ENCODE data around the gene CAP2.

The CAP2 gene

DNA sequence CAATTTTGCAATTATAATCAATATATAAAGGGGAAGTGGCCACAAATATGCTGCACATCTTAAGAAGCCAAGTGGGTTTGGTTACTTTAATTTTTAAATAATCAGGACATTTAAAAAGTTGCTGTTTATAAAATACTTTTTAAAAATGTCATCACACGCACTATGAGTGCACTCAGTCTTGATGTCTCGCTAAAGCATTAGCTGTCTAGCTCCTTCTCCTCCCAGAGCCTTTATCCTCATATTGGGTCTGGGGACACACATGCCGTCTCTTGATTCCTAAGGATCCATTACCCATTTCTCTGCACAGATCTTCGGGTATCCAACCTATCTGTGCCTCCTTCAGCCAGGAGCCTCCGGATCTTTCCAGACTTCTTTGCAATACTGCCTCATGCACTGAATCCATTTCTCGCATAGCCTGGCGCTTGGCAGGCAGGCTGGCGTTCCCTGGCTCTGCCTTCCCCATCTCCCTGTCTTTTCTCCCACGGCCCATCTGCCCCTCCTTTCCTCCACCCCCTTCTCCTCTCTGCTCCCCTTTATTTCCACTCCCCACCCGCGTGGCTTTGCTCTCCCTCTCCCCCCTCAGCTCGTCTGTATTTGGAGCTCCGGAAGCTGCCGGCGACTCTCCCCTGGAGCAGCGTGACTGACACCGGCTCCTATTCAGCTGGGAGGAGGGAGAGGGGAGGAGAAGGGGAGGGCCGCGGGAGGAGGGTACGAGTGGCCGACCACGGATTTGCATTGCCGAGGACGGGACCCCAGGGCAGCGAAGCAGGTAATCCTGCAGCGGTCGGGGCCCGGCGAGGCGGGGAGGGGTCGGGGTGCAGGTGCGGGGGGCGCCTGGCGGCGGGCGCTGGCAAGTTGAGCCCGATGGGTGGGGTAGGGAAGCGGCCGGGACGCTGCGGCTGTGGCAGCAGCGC, at the start of gene CAP2:
TSS of gene CAP2 (plus strand) at position 618 of the 914 bp plus-strand sequence. CDS start 27,961 bp downstream, outside the sequence.
- H3K4me3 ChIP-seq (ENCODE audit: low read depth, low read length) = peak within 1 kb of the TSS; percentile 74
- TF ChIP-seq CTCF (IDR thresholded peaks at IDR 0.05; ENCODE audit: low read depth, low read length) = no peak

DNA sequence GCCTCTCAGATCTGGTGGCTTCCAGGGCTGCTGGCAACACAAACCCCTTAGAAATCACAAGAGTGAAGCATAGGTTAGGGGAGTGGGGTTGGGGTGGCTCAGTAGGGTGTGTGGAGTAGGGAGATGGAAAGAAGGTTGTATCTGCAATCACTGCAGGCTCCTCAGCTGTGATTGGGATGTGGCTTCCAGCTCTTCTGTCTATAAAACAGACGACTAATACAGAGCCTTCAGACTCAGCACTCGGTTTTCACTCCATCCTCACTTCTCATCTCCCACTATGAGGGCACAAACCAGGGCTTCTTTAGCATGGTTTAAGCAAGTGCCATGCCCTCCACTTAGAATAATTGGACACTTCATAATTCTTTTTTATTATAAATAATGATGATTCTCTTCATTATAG, 46.4 kb upstream of the CAP2 start:
- no peak for TF ChIP-seq CTCF (IDR thresholded peaks at IDR 0.05; ENCODE audit: low read depth, low read length)
- H3K4me3 ChIP-seq (ENCODE audit: low read depth, low read length) = no peak overlapping the region

DNA sequence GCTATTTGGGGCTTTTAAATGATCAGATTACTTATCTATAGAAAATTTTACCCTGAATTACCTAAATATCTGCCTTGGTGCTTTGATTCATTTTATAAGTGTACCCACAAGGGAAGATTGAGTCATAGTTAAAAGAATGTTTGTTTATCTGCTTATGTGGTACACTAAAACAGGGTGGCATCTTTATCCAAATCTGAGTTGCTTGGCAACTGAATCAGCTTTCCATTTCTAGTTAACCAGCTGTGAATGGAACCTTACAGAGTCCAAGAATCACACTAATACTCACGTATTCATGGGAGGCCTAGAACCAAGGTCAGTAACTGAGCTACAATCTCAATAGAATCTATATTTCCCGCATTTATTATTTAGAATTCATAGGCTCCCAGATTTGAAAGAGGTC, 44.0 kb upstream of the CAP2 start:
- no peak for TF ChIP-seq CTCF (IDR thresholded peaks at IDR 0.05; ENCODE audit: low read depth, low read length)
- no peak overlapping the region for H3K4me3 ChIP-seq (ENCODE audit: low read depth, low read length)

GRCh38 chr6:17352302-17352701, 41.1 kb upstream of the CAP2 start:
- no peak for TF ChIP-seq CTCF (IDR thresholded peaks at IDR 0.05; ENCODE audit: low read depth, low read length)
- H3K4me3 ChIP-seq (ENCODE audit: low read depth, low read length) = no peak overlapping the region

DNA sequence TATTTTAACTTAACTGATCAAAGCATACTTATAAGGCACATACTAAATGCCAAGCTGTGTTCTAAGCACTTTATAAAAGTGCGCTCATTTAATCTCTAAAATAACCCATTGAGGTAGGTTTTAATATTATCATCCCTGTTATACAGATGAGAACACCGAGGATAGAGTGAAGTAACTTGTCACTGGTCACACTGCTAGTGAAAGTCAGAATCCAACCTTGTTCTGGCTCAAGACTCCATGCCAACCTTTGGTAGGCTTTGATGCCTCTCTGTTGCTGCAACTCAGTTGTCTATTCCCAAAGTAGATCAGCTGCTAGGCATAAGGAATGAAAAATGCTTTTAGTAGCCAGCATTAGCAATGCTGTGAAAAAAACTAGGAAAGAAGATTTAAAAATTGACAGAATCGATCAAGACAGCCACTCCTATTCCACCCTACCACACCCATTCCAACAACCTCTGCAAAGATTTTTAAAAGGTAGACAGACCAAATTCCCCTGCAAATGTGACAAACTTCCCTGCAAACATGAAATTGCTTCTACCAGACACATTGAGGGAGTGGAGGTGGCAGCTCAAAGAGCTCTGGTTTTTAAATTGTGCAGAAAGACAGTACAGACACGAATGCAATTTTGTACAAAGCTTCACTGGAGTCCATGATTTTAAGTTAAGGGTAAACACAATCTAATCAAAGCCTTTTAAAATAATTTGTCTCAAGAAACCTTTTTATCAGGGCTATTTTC, 39.8 kb upstream of the CAP2 start:
- no peak for TF ChIP-seq CTCF (IDR thresholded peaks at IDR 0.05; ENCODE audit: low read depth, low read length)
- no peak overlapping the region for H3K4me3 ChIP-seq (ENCODE audit: low read depth, low read length)

DNA sequence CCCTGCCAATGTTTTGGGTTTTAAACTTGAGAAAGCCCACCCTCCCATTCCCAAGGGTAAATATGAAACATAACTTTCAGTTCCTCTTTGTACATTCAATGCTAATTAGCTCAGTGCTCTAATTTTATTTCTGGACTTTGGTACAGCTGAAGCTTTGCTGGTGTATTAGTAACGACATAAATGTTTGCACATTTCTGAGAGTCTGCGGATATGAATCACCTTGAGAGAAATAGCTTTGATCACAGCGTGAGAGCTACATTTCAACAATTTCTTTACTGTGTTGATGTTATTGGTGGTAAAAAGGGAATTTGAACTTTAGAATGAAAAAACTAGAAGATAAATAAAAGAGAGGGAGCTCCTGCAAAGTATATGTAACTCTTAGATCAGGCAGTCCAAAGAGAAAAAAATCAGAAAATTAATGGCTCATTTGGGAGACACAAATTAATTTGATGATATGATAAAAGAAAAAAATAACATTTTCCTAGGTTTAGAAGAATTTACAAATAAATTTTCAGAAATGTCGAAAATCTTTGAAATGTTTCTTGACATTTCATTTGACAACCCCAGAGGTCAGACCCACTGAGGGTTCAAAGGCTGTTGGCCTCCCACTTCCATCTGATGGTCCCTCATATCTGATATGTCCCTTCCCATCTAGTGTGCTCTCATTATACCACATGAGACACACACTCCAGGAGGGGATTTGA, 38.5 kb upstream of the CAP2 start:
- TF ChIP-seq CTCF (IDR thresholded peaks at IDR 0.05; ENCODE audit: low read depth, low read length) = no peak
- 0 out of 2 replicates have a peak overlapping the region, but pooled peaks have one; percentile 6 for H3K4me3 ChIP-seq (ENCODE audit: low read depth, low read length)

Measured in WI38 (cell line).